Loucy (cell line): Measurements from ENCODE around the gene DNAH7.

Experiments used
- H2AFZ ChIP-seq: fragments of 200-600 bp; sonication (generic); 2 replicates; pipeline ENCODE4 v1.6.0; 2016; ENCODE audit warnings: antibody characterized with exemption, mild to moderate bottlenecking, low read length, moderate library complexity
- H3F3A ChIP-seq: fragments of 200-600 bp; 2 replicates; pipeline ENCODE4 v1.6.0; 2016; ENCODE audit warnings: antibody characterized with exemption, low read depth, mild to moderate bottlenecking
- H3K27me3 ChIP-seq: fragments of 200-600 bp; sonication (generic); 2 replicates; pipeline ENCODE4 v1.6.1; 2014; ENCODE audit warnings: low read length, mild to moderate bottlenecking; ENCODE audit not compliant: insufficient read depth, poor library complexity, severe bottlenecking
- H3K36me3 ChIP-seq: fragments of 200-600 bp; sonication (generic); 2 replicates; pipeline ENCODE4 v1.6.1; 2016; ENCODE audit warnings: low read length; ENCODE audit not compliant: insufficient read depth
- H3K4me1 ChIP-seq: fragments of 200-600 bp; sonication (generic); 2 replicates; pipeline ENCODE4 v1.5.1; 2014; ENCODE audit warnings: low read length, mild to moderate bottlenecking; ENCODE audit not compliant: insufficient read depth, poor library complexity, severe bottlenecking
- H3K4me2 ChIP-seq: fragments of 200-600 bp; sonication (generic); 2 replicates; pipeline ENCODE4 v1.6.0; 2014; ENCODE audit warnings: antibody characterized with exemption, low read length, low read depth, mild to moderate bottlenecking; ENCODE audit not compliant: poor library complexity, severe bottlenecking
- H3K4me3 ChIP-seq: fragments of 200-600 bp; sonication (generic); 2 replicates; pipeline ENCODE4 v1.5.1; 2014; ENCODE audit warnings: low read length, mild to moderate bottlenecking, mixed read lengths; ENCODE audit not compliant: poor library complexity, severe bottlenecking
- H3K79me2 ChIP-seq: fragments of 200-600 bp; sonication (generic); 2 replicates; pipeline ENCODE4 v1.6.1; 2014; ENCODE audit warnings: low read length; ENCODE audit not compliant: insufficient read depth
- H3K9ac ChIP-seq: fragments of 200-600 bp; sonication (generic); 2 replicates; pipeline ENCODE4 v1.6.0; 2014; ENCODE audit warnings: mild to moderate bottlenecking, low read depth, low read length, moderate library complexity; ENCODE audit not compliant: poor library complexity, severe bottlenecking
- H3K9me2 ChIP-seq: fragments of 200-600 bp; sonication (generic); replicated peaks from 2 replicates; pipeline ENCODE4 v1.6.1; 2016; ENCODE audit warnings: low read depth, low read length, mixed read lengths
- H3K9me3 ChIP-seq: fragments of 200-600 bp; sonication (generic); 2 replicates; pipeline ENCODE4 v1.6.1; 2014; ENCODE audit warnings: mild to moderate bottlenecking, antibody characterized with exemption, low read length, low read depth; ENCODE audit not compliant: insufficient read depth
- H4K20me1 ChIP-seq: fragments of 200-600 bp; sonication (generic); 2 replicates; pipeline ENCODE4 v1.6.0; 2014; ENCODE audit warnings: antibody characterized with exemption, low read length, mild to moderate bottlenecking; ENCODE audit not compliant: insufficient read depth, poor library complexity, severe bottlenecking
- CTCF ChIP-seq: fragments of 200-600 bp; sonication (generic); conservative IDR thresholded peaks from 2 replicates; pipeline ENCODE4 v1.5.1; 2014; ENCODE audit warnings: mild to moderate bottlenecking, antibody characterized with exemption, low read length
- EZH2phosphoT487 ChIP-seq: fragments of 200-600 bp; IDR thresholded peaks from 2 replicates; pipeline ENCODE4 v1.6.1; 2018; ENCODE audit warnings: antibody characterized with exemption, mild to moderate bottlenecking, moderate library complexity, borderline replicate concordance

The DNAH7 gene

GRCh38 chr2:195795879-195796278, 272.8 kb downstream of the DNAH7 start:
- H3K4me3 ChIP-seq, result no peak overlapping the region
- H3K4me1 ChIP-seq, result no peaks in the 10 kb centered on the region
- no peaks in the 10 kb centered on the region for H3F3A ChIP-seq
- H2AFZ ChIP-seq, result no peak overlapping the region
- no peaks in the 10 kb centered on the region for H3K79me2 ChIP-seq
- H3K9me2 ChIP-seq, result no peaks in the 10 kb centered on the region
- no peaks in the 10 kb centered on the region for H3K36me3 ChIP-seq
- no peak overlapping the region for H3K9ac ChIP-seq
- no peak overlapping the region for H3K4me2 ChIP-seq
- TF ChIP-seq CTCF (no peak), EZH2phosphoT487 (no peak)
- H3K9me3 ChIP-seq, result no peaks in the 10 kb centered on the region
- H4K20me1 ChIP-seq, result no peaks in the 10 kb centered on the region
- H3K27me3 ChIP-seq, result no peaks in the 10 kb centered on the region

- no peak overlapping the region for H3K4me2 ChIP-seq
- no peaks in the 10 kb centered on the region for H3K79me2 ChIP-seq
- H3K36me3 ChIP-seq, result no peaks in the 10 kb centered on the region
- no peaks in the 10 kb centered on the region for H3K27me3 ChIP-seq
- H3K9ac ChIP-seq, result no peak overlapping the region
- H2AFZ ChIP-seq, result no peak overlapping the region
- no peaks in the 10 kb centered on the region for H3K9me3 ChIP-seq
- no peaks in the 10 kb centered on the region for H3K9me2 ChIP-seq
- H3K4me3 ChIP-seq, result no peak overlapping the region
- no peaks in the 10 kb centered on the region for H3K4me1 ChIP-seq
- H4K20me1 ChIP-seq, result no peaks in the 10 kb centered on the region
- H3F3A ChIP-seq, result no peaks in the 10 kb centered on the region
- TF ChIP-seq CTCF (no peak), EZH2phosphoT487 (no peak)
These were observed 274.8 kb downstream of the DNAH7 start for GRCh38 chr2:195793881-195794280.

GRCh38 chr2:195782156-195782555, 286.5 kb downstream of the DNAH7 start:
- H3K4me3 ChIP-seq, result no peak overlapping the region
- TF ChIP-seq CTCF, result no peak
- no peak for TF ChIP-seq EZH2phosphoT487
- H3K4me2 ChIP-seq, result no peak overlapping the region
- H3K79me2 ChIP-seq, result no peaks in the 10 kb centered on the region
- no peaks in the 10 kb centered on the region for H3K27me3 ChIP-seq
- no peak overlapping the region for H2AFZ ChIP-seq
- no peaks in the 10 kb centered on the region for H3K9me2 ChIP-seq
- no peaks in the 10 kb centered on the region for H3K9me3 ChIP-seq
- no peaks in the 10 kb centered on the region for H3K4me1 ChIP-seq
- no peaks in the 10 kb centered on the region for H4K20me1 ChIP-seq
- H3K9ac ChIP-seq, result no peak overlapping the region
- H3K36me3 ChIP-seq, result no peaks in the 10 kb centered on the region
- no peaks in the 10 kb centered on the region for H3F3A ChIP-seq
